ENCODE results near the gene RINT1. TPM values are rescaled to one million over a fixed set of nuclear protein-coding genes. Genes with fewer than 3 reads are reported as not detected.
"Not testable (repeated sequence)": the region's sequence is repeated elsewhere in the genome, so short reads cannot be mapped to it uniquely, and the experiment has no call there.

The RINT1 gene
- total RNA-seq, 6 donors from 2014 or later, result 9.4 to 24.3 (median 15.2) TPM

DNA sequence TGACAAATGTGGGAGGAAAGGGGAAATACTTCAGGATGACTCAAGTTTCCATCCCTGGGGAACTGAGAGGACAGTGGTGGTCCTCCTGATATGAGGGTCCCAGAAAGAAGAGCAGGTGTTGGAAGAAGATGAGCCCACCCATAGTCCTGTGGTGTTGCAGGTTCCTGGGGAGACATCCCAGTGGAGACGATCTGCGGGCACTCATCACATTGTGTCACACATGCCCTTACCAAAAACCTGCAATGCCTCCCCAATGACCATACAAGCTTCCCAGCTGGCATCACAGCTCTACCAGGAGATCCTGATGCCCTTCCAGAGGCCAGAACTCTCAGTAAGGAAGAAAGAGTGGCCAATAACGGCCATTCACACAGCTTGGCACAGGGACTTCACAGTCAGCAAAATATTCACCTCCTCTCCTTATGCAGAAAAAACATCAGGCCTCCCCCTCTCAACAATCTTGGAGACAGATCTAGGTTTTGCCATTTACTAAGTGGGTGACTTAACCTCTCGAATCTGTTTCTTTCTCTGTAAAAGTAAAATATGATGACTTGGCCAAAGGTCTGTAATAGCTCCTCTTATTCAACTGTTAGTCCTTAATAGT lies 19.0 kb upstream of the RINT1 start:
- Histone ChIP-seq H3K27me3 (no peaks in the 10 kb centered on the region), H3K4me1 (no peaks in the 10 kb centered on the region), H3K27ac (no peak overlapping the region), H3K36me3 (peaks cover 0 to 4% (median under 1%) of the 10 kb centered on the region in 4 donors), H3K4me3 (no peak overlapping the region), H3K9me3 (no peaks in the 10 kb centered on the region)
- WGBS, 2 donors, result 77 to 96% methylated on average over 4 of the region's 4 CpGs
- DNase-seq, result no peak
- TF ChIP-seq POLR2AphosphoS5 (IDR thresholded peaks at IDR 0.05) (no peak), POLR2A (IDR thresholded peaks at IDR 0.05) (no peak), EP300 (IDR thresholded peaks at IDR 0.05) (no peak)
- TF ChIP-seq, protein P1, sequence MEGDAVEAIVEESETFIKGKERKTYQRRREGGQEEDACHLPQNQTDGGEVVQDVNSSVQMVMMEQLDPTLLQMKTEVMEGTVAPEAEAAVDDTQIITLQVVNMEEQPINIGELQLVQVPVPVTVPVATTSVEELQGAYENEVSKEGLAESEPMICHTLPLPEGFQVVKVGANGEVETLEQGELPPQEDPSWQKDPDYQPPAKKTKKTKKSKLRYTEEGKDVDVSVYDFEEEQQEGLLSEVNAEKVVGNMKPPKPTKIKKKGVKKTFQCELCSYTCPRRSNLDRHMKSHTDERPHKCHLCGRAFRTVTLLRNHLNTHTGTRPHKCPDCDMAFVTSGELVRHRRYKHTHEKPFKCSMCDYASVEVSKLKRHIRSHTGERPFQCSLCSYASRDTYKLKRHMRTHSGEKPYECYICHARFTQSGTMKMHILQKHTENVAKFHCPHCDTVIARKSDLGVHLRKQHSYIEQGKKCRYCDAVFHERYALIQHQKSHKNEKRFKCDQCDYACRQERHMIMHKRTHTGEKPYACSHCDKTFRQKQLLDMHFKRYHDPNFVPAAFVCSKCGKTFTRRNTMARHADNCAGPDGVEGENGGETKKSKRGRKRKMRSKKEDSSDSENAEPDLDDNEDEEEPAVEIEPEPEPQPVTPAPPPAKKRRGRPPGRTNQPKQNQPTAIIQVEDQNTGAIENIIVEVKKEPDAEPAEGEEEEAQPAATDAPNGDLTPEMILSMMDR (IDR thresholded peaks at IDR 0.05), result no peak
- no peak for ATAC-seq (ENCODE audit: low FRiP score in 2 of 2)

DNA sequence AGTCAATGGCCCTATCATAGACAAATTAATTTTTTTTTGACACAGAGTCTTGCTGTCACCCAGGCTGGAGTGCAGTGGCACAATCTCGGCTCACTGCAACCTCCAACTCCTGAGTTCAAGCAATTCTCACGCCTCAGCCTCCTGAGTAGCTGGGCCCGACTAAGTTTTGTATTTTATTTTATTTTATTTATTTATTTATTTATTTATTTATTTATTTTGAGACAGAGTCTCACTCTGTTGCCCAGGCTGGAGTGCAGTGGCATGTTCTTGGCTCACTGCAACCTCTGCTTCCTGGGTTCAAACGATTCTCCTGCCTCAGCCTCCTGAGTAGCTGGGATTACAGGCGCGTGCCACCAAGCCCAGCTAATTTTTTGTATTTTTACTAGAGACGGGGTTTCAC lies 16.4 kb upstream of the RINT1 start:
- WGBS, 2 donors, result 96 to 98% methylated on average over 7 of the region's 7 CpGs
- H3K9me3 ChIP-seq; H3K4me1 ChIP-seq; H3K4me3 ChIP-seq; H3K36me3 ChIP-seq; H3K27me3 ChIP-seq; ATAC-seq (ENCODE audit: low FRiP score in 2 of 2); H3K27ac ChIP-seq; DNase-seq: not testable (repeated sequence)

DNA sequence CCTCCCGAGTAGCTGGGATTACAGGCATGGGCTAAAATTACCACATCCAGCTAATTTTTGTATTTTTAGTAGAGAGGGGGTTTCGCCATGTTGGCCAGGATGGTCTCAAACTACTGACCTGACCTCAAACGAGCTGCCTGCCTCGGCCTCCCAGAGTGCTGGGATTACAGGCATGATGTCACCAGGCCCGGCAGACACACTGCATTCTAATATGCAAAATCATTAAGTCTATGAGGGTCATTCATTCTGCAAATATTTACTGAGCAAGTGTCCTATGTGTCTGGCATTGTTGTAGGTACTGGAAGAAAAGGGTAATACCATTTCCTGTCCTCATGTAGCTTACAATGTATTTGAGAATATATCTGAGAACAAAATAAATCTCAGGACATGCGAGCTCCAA lies 12.6 kb upstream of the RINT1 start:
- Histone ChIP-seq H3K36me3 (no peaks in the 10 kb centered on the region), H3K4me3 (no peak overlapping the region), H3K9me3 (no peaks in the 10 kb centered on the region), H3K27ac (no peak overlapping the region), H3K4me1 (peaks cover 4 to 23% (median 14%) of the 10 kb centered on the region in 4 donors), H3K27me3 (no peaks in the 10 kb centered on the region)
- 94 to 95% methylated on average over 4 to 6 of the region's 6 CpGs for WGBS, 2 donors
- TF ChIP-seq EP300 (IDR thresholded peaks at IDR 0.05) (no peak), POLR2AphosphoS5 (IDR thresholded peaks at IDR 0.05) (no peak), POLR2A (IDR thresholded peaks at IDR 0.05) (no peak)
- TF ChIP-seq, protein P1 (IDR thresholded peaks at IDR 0.05), result no peak
- no peak for DNase-seq
- no peak for ATAC-seq (ENCODE audit: low FRiP score in 2 of 2)

DNA sequence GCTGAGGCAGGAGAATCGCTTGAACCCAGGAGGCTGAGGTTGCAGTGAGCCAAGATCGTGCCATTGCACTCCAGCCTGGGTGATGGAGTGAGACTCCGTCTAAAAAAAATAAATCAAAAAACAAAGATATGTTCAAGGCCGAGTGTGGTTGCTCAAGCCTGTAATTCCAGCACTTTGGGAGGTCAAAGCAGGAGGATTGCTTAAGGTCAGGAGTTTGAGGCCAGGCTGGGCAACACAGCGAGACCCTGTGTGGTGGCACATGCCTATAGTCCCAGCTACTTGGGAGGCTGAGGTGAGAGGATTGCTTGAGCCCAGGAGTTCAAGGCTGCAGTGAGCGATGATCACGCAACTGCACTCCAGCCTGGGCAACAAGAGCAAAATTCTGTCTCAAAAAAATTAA lies 11.4 kb upstream of the RINT1 start:
- WGBS, 2 donors, result 84 to 85% methylated on average over 7 of the region's 7 CpGs
- H3K27ac ChIP-seq; H3K27me3 ChIP-seq; ATAC-seq (ENCODE audit: low FRiP score in 2 of 2); H3K9me3 ChIP-seq; DNase-seq; H3K36me3 ChIP-seq: not testable (repeated sequence)
- Histone ChIP-seq H3K4me1 (peaks cover 4 to 23% (median 14%) of the 10 kb centered on the region in 4 donors), H3K4me3 (peak overlapping the region in 1 of 4 donors; percentile 85)

DNA sequence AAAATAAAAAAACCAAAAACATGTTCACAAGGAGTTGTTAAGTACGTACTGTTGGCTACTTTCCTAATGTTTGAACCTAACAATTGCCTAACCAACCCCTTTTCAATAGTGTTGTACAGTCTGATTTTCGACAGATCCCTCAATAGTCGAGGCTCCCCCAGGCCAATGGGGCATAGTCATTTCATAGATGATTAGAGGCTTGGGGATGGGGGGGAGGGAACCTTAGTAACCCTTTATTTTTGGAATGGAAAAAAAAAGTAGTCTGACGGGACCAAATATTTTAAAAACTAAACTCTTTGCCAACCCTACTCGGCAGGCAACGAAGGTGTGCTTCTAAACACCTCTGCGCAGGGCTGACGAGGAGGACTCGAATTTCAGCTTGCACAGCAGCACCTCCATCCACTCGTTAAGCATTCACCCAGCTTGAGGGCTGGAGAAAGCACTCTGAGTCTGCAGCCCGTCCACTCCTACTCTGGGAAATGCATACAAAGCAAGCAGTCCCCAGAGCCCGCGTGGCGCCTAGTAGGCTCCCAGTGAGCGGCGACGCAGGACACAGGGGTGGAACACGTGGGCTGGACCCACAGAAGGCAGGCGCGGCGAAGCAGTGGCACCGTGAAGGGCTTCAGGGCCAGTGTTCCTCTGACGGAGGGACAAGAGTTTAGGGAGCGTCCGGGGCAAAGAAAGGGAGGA lies 10.8 kb upstream of the RINT1 start:
- 7 to 42% methylated on average over 10 to 25 of the region's 25 CpGs for WGBS, 2 donors

DNA sequence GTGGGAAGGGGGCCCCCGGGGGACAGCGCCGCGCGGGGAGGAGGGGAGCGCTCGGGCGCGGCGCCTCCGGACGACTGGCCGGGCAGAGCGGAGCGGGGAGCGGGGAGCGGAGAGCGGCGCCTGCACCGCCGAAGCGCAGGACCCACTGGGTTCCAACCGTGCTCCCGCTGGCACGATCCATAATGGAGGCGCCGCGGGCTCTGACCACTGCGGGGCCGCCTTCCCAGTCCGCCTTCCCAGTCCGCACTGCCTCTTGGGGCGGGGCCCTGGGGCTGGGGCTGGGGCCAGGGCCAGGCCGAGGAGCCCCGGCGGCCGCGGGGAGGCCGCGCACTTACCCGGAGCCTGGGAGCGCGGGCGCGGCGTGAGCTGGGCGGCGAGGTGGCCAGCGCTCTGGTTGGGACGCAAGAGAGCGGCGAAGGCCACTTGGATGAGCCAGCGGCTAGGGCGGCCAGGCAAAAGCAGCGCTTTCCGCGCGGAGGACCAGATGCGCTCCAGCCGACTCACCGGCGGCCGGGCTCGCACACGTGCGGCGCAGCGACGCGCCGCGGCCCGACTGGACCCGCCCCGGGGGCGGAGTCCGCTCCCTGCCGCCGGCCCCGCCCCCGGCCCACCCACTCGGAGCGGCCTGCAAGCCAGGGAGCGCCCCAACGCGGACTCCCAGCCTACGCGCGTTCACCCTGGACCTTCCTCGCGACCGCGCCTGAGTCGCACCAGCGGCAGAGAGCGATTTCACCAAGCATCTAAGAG lies 10.1 kb upstream of the RINT1 start, which contains the start of gene PUS7:
Gene PUS7, minus strand, starts transcription at position 555 of the 747 bp plus-strand sequence. CDS start 13,759 bp downstream, outside the sequence.
- TF ChIP-seq, protein P1 (IDR thresholded peaks at IDR 0.05), result no peak
- TF ChIP-seq EP300 (IDR thresholded peaks at IDR 0.05), result no peak
- TF ChIP-seq POLR2AphosphoS5 (IDR thresholded peaks at IDR 0.05), result peak in 1 of 2 donors; percentile 55
- peak in 2 of 4 donors; percentile 72 to 80 for TF ChIP-seq POLR2A (IDR thresholded peaks at IDR 0.05)
- H3K4me1 ChIP-seq, result peaks cover 4 to 23% (median 14%) of the 10 kb centered on the region in 4 donors
- H3K27me3 ChIP-seq, result no peaks in the 10 kb centered on the region
- peak within 1 kb of the TSS; percentile 69 to 91 (median 82) for H3K4me3 ChIP-seq
- peak; percentile 97 to 98 for ATAC-seq (ENCODE audit: low FRiP score in 2 of 2)
- peak within 1 kb of the TSS; percentile 81 to 93 (median 88) for H3K27ac ChIP-seq
- no peaks in the 10 kb centered on the region for H3K9me3 ChIP-seq
- H3K36me3 ChIP-seq, result no peaks in the 10 kb centered on the region
- WGBS, 2 donors, result 0 to 1% methylated on average over 6 to 51 of the region's 96 CpGs
- DNase-seq, result peak; percentile 93 to 98

More for the DNA sequence above, 10.8 kb upstream of the RINT1 start:
- DNase-seq (peak in 1 of 2 donors; percentile 70), ATAC-seq (ENCODE audit: low FRiP score in 2 of 2) (peak; percentile 54 to 74)
- Histone ChIP-seq H3K4me3 (peak overlapping the region; percentile 69 to 91 (median 82)), H3K27ac (peak overlapping the region; percentile 81 to 93 (median 88)), H3K36me3 (no peaks in the 10 kb centered on the region), H3K9me3 (no peaks in the 10 kb centered on the region), H3K27me3 (no peaks in the 10 kb centered on the region), H3K4me1 (peaks cover 4 to 23% (median 14%) of the 10 kb centered on the region in 4 donors)
- TF ChIP-seq POLR2A (IDR thresholded peaks at IDR 0.05) (peak in 1 of 4 donors; percentile 7), EP300 (IDR thresholded peaks at IDR 0.05) (no peak)

DNA sequence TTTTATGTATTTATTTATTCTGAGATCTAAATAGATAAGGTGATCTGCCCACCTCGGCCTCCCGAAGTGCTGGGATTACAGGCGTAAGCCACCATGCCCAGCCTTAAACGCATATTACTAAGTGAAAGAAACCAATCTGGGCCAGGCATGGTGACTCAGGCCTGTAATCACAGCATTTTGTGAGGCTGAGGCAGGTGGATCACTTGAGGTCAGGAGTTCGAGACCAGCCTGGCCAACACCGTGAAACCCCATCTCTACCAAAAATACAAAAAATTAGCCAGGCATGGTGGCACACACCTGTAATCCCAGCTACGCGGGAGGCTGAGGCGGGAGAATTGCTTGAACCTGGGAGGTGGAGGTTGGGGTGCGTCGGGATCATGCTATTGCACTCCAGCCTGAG lies 7.6 kb upstream of the RINT1 start:
- H3K4me3 ChIP-seq; H3K27ac ChIP-seq; H3K36me3 ChIP-seq; H3K9me3 ChIP-seq; DNase-seq; ATAC-seq (ENCODE audit: low FRiP score in 2 of 2); H3K27me3 ChIP-seq: not testable (repeated sequence)
- 91 to 96% methylated on average over 11 of the region's 11 CpGs for WGBS, 2 donors
- H3K4me1 ChIP-seq, result peaks cover 4 to 23% (median 14%) of the 10 kb centered on the region in 4 donors

Measured in upper lobe of left lung (tissue), 6 donors.